ENCODE measurements around the gene ZNF816.
A peak's percentile ranks its signal among the peaks of the same experiment; 100 is the strongest.
"Not testable (repeated sequence)": the region's sequence is repeated elsewhere in the genome, so short reads cannot be mapped to it uniquely, and the experiment has no call there.

Gene ZNF816

GRCh38 chr19:52923778-52924593 lies 38.7 kb downstream of the ZNF816 start:
- no peak for DNase-seq

GRCh38 chr19:52922841-52923777 lies 39.6 kb downstream of the ZNF816 start, which contains the start of gene ZNF888:
ZNF888 (minus strand) TSS chr19:52923428; CDS start chr19:52917873, 5,555 bp downstream.
- peak; percentile 89 for DNase-seq

- DNase-seq: no peak
Measured at GRCh38 chr19:52917531-52917930, 45.1 kb downstream of the ZNF816 start.

- DNase-seq: no peak
Measured at GRCh38 chr19:52910648-52911047, 52.0 kb downstream of the ZNF816 start.

GRCh38 chr19:52904052-52904780 lies 58.5 kb downstream of the ZNF816 start:
- DNase-seq: not testable (repeated sequence)

GRCh38 chr19:52901842-52902241 lies 60.8 kb downstream of the ZNF816 start:
- DNase-seq: no peak
